H1 (cell line): ENCODE data around the gene CNTN5. TPM values are rescaled to one million over a fixed set of nuclear protein-coding genes. Genes with fewer than 3 reads are reported as not detected.

ENCODE experiments used
- CTCF ChIA-PET: fragments of 300-600 bp; sonication (Branson Sonifier 250); formaldehyde crosslinking; loops from one replicate; lab custom pipeline; 2021; ENCODE audit not compliant: partially characterized antibody; lab: Charles Lee
- POLR2A ChIA-PET: fragments of 300-600 bp; sonication (Branson Sonifier 250); formaldehyde crosslinking; loops from one replicate; lab custom pipeline; 2021; ENCODE audit warnings: inconsistent platforms; ENCODE audit not compliant: partially characterized antibody; lab: Charles Lee
- DNase-seq, 2 experiments: peaks; one replicate each; pipeline versions ENCODE4 v3.0.0 to v3.0.0-alpha.2; 2010 to 2022; ENCODE audit warnings: low spot score in 2 of 2, low read depth in 1 of 2, mixed read lengths in 1 of 2
- FAIRE-seq: peaks from 2 replicates; lab custom pipeline; 2011; peaks lifted over from hg19 to GRCh38; lab: Jason Lieb, UNC
- H2AFZ ChIP-seq: 2 replicates; pipeline ENCODE4 v1.8.1; 2012; ENCODE audit warnings: low read length, inconsistent platforms
- H2AK5ac ChIP-seq: 2 replicates; pipeline ENCODE4 v1.6.1; 2013; ENCODE audit warnings: low read depth, low read length
- H2BK120ac ChIP-seq: replicated peaks from 2 replicates; pipeline ENCODE3; 2013; ENCODE audit warnings: low read depth, low read length, inconsistent platforms
- H2BK12ac ChIP-seq: 2 replicates; pipeline ENCODE4 v1.6.1; 2013; ENCODE audit warnings: low read depth, low read length
- H2BK15ac ChIP-seq: 2 replicates; pipeline ENCODE4 v1.6.1; 2013; ENCODE audit warnings: low read length
- H2BK20ac ChIP-seq: 2 replicates; pipeline ENCODE4 v1.6.1; 2013; ENCODE audit warnings: low read length
- H2BK5ac ChIP-seq: 2 replicates; pipeline ENCODE4 v1.6.1; 2013; ENCODE audit warnings: low read depth, low read length
- H3K14ac ChIP-seq: 2 replicates; pipeline ENCODE4 v1.6.1; 2013; ENCODE audit warnings: inconsistent platforms; ENCODE audit not compliant: insufficient read length
- H3K18ac ChIP-seq: 2 replicates; pipeline ENCODE4 v1.6.1; 2013; ENCODE audit warnings: low read length; ENCODE audit errors: extremely low read depth
- H3K23ac ChIP-seq: 2 replicates; pipeline ENCODE4 v1.6.1; 2013; ENCODE audit warnings: inconsistent platforms; ENCODE audit not compliant: insufficient read length
- H3K23me2 ChIP-seq: 2 replicates; pipeline ENCODE4 v1.6.1; 2013; ENCODE audit warnings: low read depth, low read length
- H3K27ac ChIP-seq: 2 replicates; pipeline ENCODE4 v1.6.1; 2011; ENCODE audit warnings: low read depth, low read length, inconsistent platforms
- H3K27me3 ChIP-seq, 4 experiments: replicated peaks in 1 of 4; 1 replicate in 1 of 4; 2 replicates in 3 of 4; pipeline versions ENCODE4 v1.6.1 to v1.8.1; 2011 to 2013; ENCODE audit warnings: low read length in 3 of 4, mild to moderate bottlenecking in 3 of 4, inconsistent platforms in 2 of 4, mixed read lengths in 2 of 4, moderate library complexity in 1 of 4; ENCODE audit not compliant: control insufficient read depth in 3 of 4, insufficient read depth in 3 of 4; ENCODE audit errors: extremely low read depth in 1 of 4
- H3K36me3 ChIP-seq, 4 experiments: 2 replicates each; pipeline versions ENCODE4 v1.6.1 to v1.8.1; 2011 to 2013; ENCODE audit warnings: mild to moderate bottlenecking in 4 of 4, low read length in 3 of 4, moderate library complexity in 2 of 4, control low read depth in 1 of 4, inconsistent platforms in 1 of 4; ENCODE audit not compliant: insufficient read depth in 4 of 4, control insufficient read depth in 2 of 4
- H3K4ac ChIP-seq: replicated peaks from 2 replicates; pipeline ENCODE3; 2013; ENCODE audit warnings: low read length, low read depth, mixed read lengths, inconsistent platforms; ENCODE audit not compliant: insufficient read length
- H3K4me1 ChIP-seq, 4 experiments: replicated peaks in 1 of 4; 1 replicate in 1 of 4; 2 replicates in 3 of 4; pipeline versions ENCODE4 v1.6.1 to v1.8.1; 2011 to 2013; ENCODE audit warnings: low read length in 3 of 4, inconsistent platforms in 2 of 4, mixed read lengths in 1 of 4; ENCODE audit not compliant: insufficient read depth in 4 of 4, control insufficient read depth in 3 of 4
- H3K4me2 ChIP-seq, 2 experiments: 2 replicates each; pipeline versions ENCODE4 v1.6.1 to v1.8.1; 2011 to 2013; ENCODE audit warnings: low read depth in 2 of 2, low read length in 2 of 2, control low read depth in 1 of 2, inconsistent platforms in 1 of 2, mild to moderate bottlenecking in 1 of 2; ENCODE audit not compliant: insufficient read depth in 1 of 2
- H3K4me3 ChIP-seq, 4 experiments: fragments of 200-600, 300-600 bp in 1 of 4; sonication (generic), shearing (Covaris generic), sonication (Bioruptor Twin) in 1 of 4; 2 replicates each; pipeline versions ENCODE4 v1.5.1 to v1.8.1; 2011 to 2016; ENCODE audit warnings: low read length in 4 of 4, low read depth in 3 of 4, control low read depth in 2 of 4, inconsistent platforms in 2 of 4, mild to moderate bottlenecking in 2 of 4, mixed read lengths in 1 of 4, moderate library complexity in 1 of 4; ENCODE audit not compliant: insufficient read depth in 2 of 4; ENCODE audit errors: extremely low read depth in 1 of 4
- H3K56ac ChIP-seq: replicated peaks from 2 replicates; pipeline ENCODE3; 2013; ENCODE audit warnings: low read depth, mild to moderate bottlenecking, mixed read lengths, low read length, inconsistent platforms; ENCODE audit not compliant: insufficient read length
- H3K79me1 ChIP-seq: 2 replicates; pipeline ENCODE4 v1.6.1; 2013; ENCODE audit warnings: low read depth, low read length, control low read depth
- H3K79me2 ChIP-seq, 2 experiments: 2 replicates each; pipeline versions ENCODE4 v1.6.1 to v1.8.1; 2012 to 2013; ENCODE audit warnings: low read length in 2 of 2, mild to moderate bottlenecking in 2 of 2, inconsistent platforms in 1 of 2; ENCODE audit not compliant: insufficient read depth in 2 of 2, control insufficient read depth in 1 of 2
- H3K9ac ChIP-seq, 4 experiments: replicated peaks in 1 of 4; 1 replicate in 1 of 4; 2 replicates in 3 of 4; pipeline versions ENCODE4 v1.6.1 to v1.8.1; 2011 to 2013; ENCODE audit warnings: low read depth in 3 of 4, low read length in 3 of 4, control low read depth in 2 of 4, mild to moderate bottlenecking in 2 of 4, moderate library complexity in 2 of 4, inconsistent platforms in 1 of 4; ENCODE audit errors: extremely low read depth in 1 of 4
- H3K9me3 ChIP-seq, 2 experiments: 2 replicates each; pipeline versions ENCODE4 v1.6.1 to v1.8.1; 2012 to 2013; ENCODE audit warnings: mild to moderate bottlenecking in 2 of 2, moderate library complexity in 2 of 2, control low read depth in 1 of 2, inconsistent platforms in 1 of 2, low read depth in 1 of 2, low read length in 1 of 2, mixed read lengths in 1 of 2; ENCODE audit not compliant: insufficient read depth in 2 of 2
- H4K20me1 ChIP-seq, 2 experiments: replicated peaks in 1 of 2; 2 replicates each; pipeline versions ENCODE3 to v1.8.1; 2011 to 2013; ENCODE audit warnings: inconsistent platforms in 2 of 2, low read length in 2 of 2, mild to moderate bottlenecking in 1 of 2; ENCODE audit not compliant: insufficient read depth in 2 of 2, control insufficient read depth in 1 of 2
- H4K5ac ChIP-seq: 2 replicates; pipeline ENCODE4 v1.6.1; 2013; ENCODE audit warnings: low read length, low read depth, mixed read lengths, inconsistent platforms; ENCODE audit not compliant: insufficient read length
- H4K8ac ChIP-seq: 2 replicates; pipeline ENCODE4 v1.8.0; 2013; ENCODE audit warnings: mild to moderate bottlenecking, moderate library complexity, low read length, inconsistent platforms; ENCODE audit not compliant: insufficient read depth; ENCODE audit errors: extremely low read depth
- H4K91ac ChIP-seq: replicated peaks from 2 replicates; pipeline ENCODE3; 2013; ENCODE audit warnings: low read length, mixed read lengths, inconsistent platforms; ENCODE audit not compliant: insufficient read length
- ASH2L ChIP-seq: fragments of 200-600, 300-600 bp; sonication (generic); IDR thresholded peaks from one replicate; pipeline ENCODE4 v1.7.1; 2017; ENCODE audit warnings: low read length
- ATF2 ChIP-seq: IDR thresholded peaks from 2 replicates; pipeline ENCODE4 v1.6.1; 2012; ENCODE audit warnings: low read length, inconsistent platforms
- CEBPB ChIP-seq: IDR thresholded peaks from 2 replicates; pipeline ENCODE4 v1.6.1; 2012; ENCODE audit warnings: low read depth, low read length
- EP300 ChIP-seq, 2 experiments: IDR thresholded peaks; 1 replicate in 1 of 2; 2 replicates in 1 of 2; pipeline ENCODE4 v1.6.1; 2011 to 2012; ENCODE audit warnings: low read depth in 2 of 2, low read length in 2 of 2, mild to moderate bottlenecking in 2 of 2, borderline replicate concordance in 1 of 2, inconsistent platforms in 1 of 2, moderate library complexity in 1 of 2
- GTF2F1 ChIP-seq: IDR thresholded peaks from 2 replicates; pipeline ENCODE4 v1.6.1; 2012; ENCODE audit warnings: low read depth, low read length, improper control_type of control experiment, borderline replicate concordance
- HDAC2 ChIP-seq, 2 experiments: fragments of 300-600 bp in 1 of 2; sonication (generic) in 1 of 2; IDR thresholded peaks; 2 replicates each; pipeline ENCODE4 v1.6.1; 2011 to 2012; ENCODE audit warnings: low read depth in 2 of 2, low read length in 2 of 2, mild to moderate bottlenecking in 2 of 2, moderate library complexity in 2 of 2, borderline replicate concordance in 1 of 2, inconsistent platforms in 1 of 2
- KDM5A ChIP-seq: fragments of 200-600 bp; IDR thresholded peaks from 2 replicates; pipeline ENCODE4 v1.7.1; 2012; ENCODE audit warnings: mild to moderate bottlenecking, low read length, inconsistent platforms, mixed read lengths
- NANOG ChIP-seq: IDR thresholded peaks from 2 replicates; pipeline ENCODE4 v1.6.1; 2011; ENCODE audit warnings: low read length, low read depth, mild to moderate bottlenecking, inconsistent platforms; ENCODE audit not compliant: insufficient read depth, poor library complexity, severe bottlenecking
- TEAD4 ChIP-seq: IDR thresholded peaks from 2 replicates; pipeline ENCODE4 v1.6.1; 2012; ENCODE audit warnings: low read depth, low read length, inconsistent platforms, mixed read lengths
- WGBS, 2 experiments: shearing (Covaris generic) in 1 of 2; methylation state at CpG; one replicate each; pipeline versions ENCODE4 v1.1.6 to v1.1.7; 2013 to 2015; ENCODE audit warnings: low lambda C conversion rate in 2 of 2, mixed read lengths in 2 of 2, inconsistent platforms in 1 of 2, low coverage in 1 of 2, missing lambda C conversion rate in 1 of 2; ENCODE audit not compliant: insufficient replicate concordance in 2 of 2, insufficient coverage in 1 of 2, insufficient read length in 1 of 2; ENCODE audit errors: extremely low coverage in 1 of 2, missing lambda C conversion rate in 1 of 2; 5-methylcytosine and 5-hydroxymethylcytosine counted together
- polyA plus RNA-seq, 7 experiments: library from polyadenylated mRNA; depleted of rRNA in 3 of 7; stranded (reverse) in 5 of 7; unstranded in 2 of 7; fragments of >200 nt in 5 of 7; fragments of 200-250 nt in 2 of 7; gene quantifications; 1 replicate in 5 of 7; 2 replicates in 1 of 7; 4 replicates in 1 of 7; pipeline versions ENCODE4 v1.2.1 to v1.2.3, GENCODE V29; 2011 to 2013; ENCODE audit warnings: missing spikeins in 2 of 7, mixed read lengths in 2 of 7
- total RNA-seq: library from RNA; stranded (reverse); fragmentation: NEBNext Ultra II Directional; extraction: Animal tissue kit (Norgen Biotek cat#: 25700); gene quantifications from 2 replicates; pipeline ENCODE4 v1.2.1, GENCODE V29; 2021

The CNTN5 gene
- total and polyA plus RNA-seq, 2 of the 8 experiments (the other 6 are each of a cell fraction or from before 2014, with no cell fraction given), result not detected

GRCh38 chr11:99422581-99423427 is 402.1 kb downstream of the CNTN5 start:
- peak overlapping the region; percentile 89; the same call in 1 of the 2 replicates for H2BK5ac ChIP-seq
- H4K91ac ChIP-seq, result no peak overlapping the region
- peak overlapping the region; percentile 71; the same call in 1 of the 2 replicates for H3K18ac ChIP-seq
- H4K8ac ChIP-seq, result no peak overlapping the region
- H2AFZ ChIP-seq, result no peak overlapping the region
- peak overlapping the region; percentile 89 for H2BK120ac ChIP-seq
- H3K36me3 ChIP-seq, result no peaks in the 10 kb centered on the region
- H3K27ac ChIP-seq, result peak overlapping the region; percentile 18; the same call in 1 of the 2 replicates
- H3K23ac ChIP-seq, result no peak overlapping the region
- DNase-seq (no peak), FAIRE-seq (no peak)
- CTCF ChIA-PET, result no interaction called here
- H3K4me2 ChIP-seq, result peak overlapping the region; percentile 49 to 64
- no peak overlapping the region for H4K5ac ChIP-seq
- no peak overlapping the region for H3K9ac ChIP-seq
- H3K79me2 ChIP-seq, result no peaks in the 10 kb centered on the region
- H3K9me3 ChIP-seq, result no peaks in the 10 kb centered on the region
- no peaks in the 10 kb centered on the region for H4K20me1 ChIP-seq
- H2BK20ac ChIP-seq, result no peak overlapping the region
- no peak overlapping the region for H3K56ac ChIP-seq
- WGBS, 2 experiments, result 5% methylated on average over 7 of the region's 7 CpGs; no CpG with 5 or more reads in 1 of the 2 experiments
- H2BK12ac ChIP-seq, result peak overlapping the region; percentile 56; the same call in 1 of the 2 replicates
- POLR2A ChIA-PET, result interaction anchor here (0.6 kb wide), 1 partner anchor 42 kb away, joined by 3 read pairs; no protein-coding TSS in a partner anchor
- peaks cover 0 to 12% (median 3%) of the 10 kb centered on the region in 4 experiments; a peak in 5 of 7 replicates for H3K27me3 ChIP-seq
- no peak overlapping the region for H3K14ac ChIP-seq
- H2AK5ac ChIP-seq, result no peak overlapping the region
- no peak overlapping the region for H3K4ac ChIP-seq
- H3K4me1 ChIP-seq, result peaks cover 4 to 33% (median 21%) of the 10 kb centered on the region in 4 experiments
- no peaks in the 10 kb centered on the region for H3K23me2 ChIP-seq
- peak overlapping the region in 3 of 4 experiments; percentile 9 to 51 (median 15); a peak in 6 of 8 replicates for H3K4me3 ChIP-seq
- H2BK15ac ChIP-seq, result no peak overlapping the region
- no peaks in the 10 kb centered on the region for H3K79me1 ChIP-seq
- peak in 1 of 2 experiments; percentile 81; a peak in 1 of 4 replicates for TF ChIP-seq HDAC2 (IDR thresholded peaks at IDR 0.05; ENCODE audit: borderline replicate concordance in 1 of 2, low read depth in 2 of 2, low read length in 2 of 2)
- TF ChIP-seq NANOG, result peak; percentile 71
- TF ChIP-seq ATF2, result no peak
- no peak for TF ChIP-seq KDM5A
- TF ChIP-seq ASH2L, result peak; percentile 44
- TF ChIP-seq CEBPB, result peak; percentile 93
- no peak for TF ChIP-seq GTF2F1
- peak; percentile 83 for TF ChIP-seq TEAD4
- peak in 1 of 2 experiments; percentile 42; a peak in 1 of 3 replicates for TF ChIP-seq EP300 (IDR thresholded peaks at IDR 0.05; ENCODE audit: borderline replicate concordance in 1 of 2, low read depth in 2 of 2, low read length in 2 of 2)
